Fibroblast of the aortic adventitia (primary cell): ENCODE measurements around the gene WDR12. TPM values are rescaled to one million over a fixed set of nuclear protein-coding genes. Genes with fewer than 3 reads are reported as not detected.

ENCODE experiments used
- DNase-seq: peaks from one replicate; pipeline ENCODE4 v3.0.0-alpha.2; 2010; ENCODE audit warnings: low read depth
- H3K4me3 ChIP-seq: 2 replicates; pipeline ENCODE4 v1.5.1; 2011; ENCODE audit warnings: low read depth, mild to moderate bottlenecking, control low read depth, low read length, moderate library complexity
- CTCF ChIP-seq: IDR thresholded peaks from 2 replicates; pipeline ENCODE4 v1.5.1; 2011; ENCODE audit warnings: mild to moderate bottlenecking, low read length, control low read depth, inconsistent platforms; ENCODE audit not compliant: insufficient read depth
- total RNA-seq: library from RNA; depleted of rRNA; stranded (reverse); fragments of >200 nt; gene quantifications from 2 replicates; pipeline ENCODE4 v1.2.3, GENCODE V29; 2012; ENCODE audit warnings: low replicate concordance

Gene WDR12
- total RNA-seq, 1 donor = 28.1 TPM

DNA sequence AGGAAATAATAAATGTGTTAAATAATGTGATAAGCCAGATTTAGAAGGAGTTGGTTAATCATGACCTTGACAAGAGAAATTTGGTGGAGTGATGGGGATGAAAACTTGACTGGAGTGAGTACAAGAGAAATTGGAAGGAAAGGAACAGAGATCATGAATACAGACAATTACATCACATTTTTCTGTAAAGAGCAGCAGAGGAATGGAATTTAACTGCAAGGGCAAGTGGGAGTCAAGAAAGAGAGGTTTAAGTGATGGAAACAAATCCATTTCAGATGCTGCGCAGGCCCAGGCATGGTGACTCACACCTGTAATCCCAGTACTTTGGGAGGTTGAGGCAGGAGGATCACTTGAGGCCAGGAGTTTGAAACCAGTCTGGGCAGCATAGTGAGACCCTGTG lies 86.6 kb downstream of the WDR12 start:
- peak; percentile 12 for DNase-seq
- TF ChIP-seq CTCF = no peak
- no peak overlapping the region for H3K4me3 ChIP-seq

Other genes with a start within 250 kb of the WDR12 start
- 8.9 TPM in 2 replicates for gene ICA1L, start 39.9 kb downstream of the WDR12 start, total RNA-seq
- 14.0 and 14.2 TPM in 2 replicates for gene CARF, start 602 bp upstream of the WDR12 start, total RNA-seq
- gene NBEAL1, start 103.2 kb upstream of the WDR12 start, total RNA-seq = 38.3 and 48.9 TPM in 2 replicates